Heart right ventricle (tissue), 16 donors: ENCODE results near the gene MYLK4. TPM values are rescaled to one million over a fixed set of nuclear protein-coding genes. Genes with fewer than 3 reads are reported as not detected.

Experiments
- ATAC-seq, 8 donors: fragments of 200-7000 bp; cut with Tn5 transposase; one replicate each; pipeline ENCODE4 v1.9.1; 2020; ENCODE audit warnings: mild to moderate bottlenecking in 8 of 8, moderate library complexity in 8 of 8, moderate number of reproducible peaks in 1 of 8
- DNase-seq, 2 donors: peaks; one replicate each; pipeline ENCODE4 v3.0.0-alpha.2; 2020
- H3K27ac ChIP-seq, 10 donors: fragments of 200-600 bp; sonication (generic) in 2 of 10; one replicate each; pipeline versions ENCODE4 v1.5.0 to v1.8.0; 2020 to 2022; ENCODE audit warnings: mild to moderate bottlenecking in 3 of 10
- H3K27me3 ChIP-seq, 7 donors: fragments of 200-600 bp; one replicate each; pipeline ENCODE4 v1.8.0; 2021 to 2022; ENCODE audit warnings: mild to moderate bottlenecking in 2 of 7
- H3K36me3 ChIP-seq, 9 donors: fragments of 200-600 bp; sonication (generic) in 1 of 9; one replicate each; pipeline versions ENCODE4 v1.5.0 to v1.8.0; 2020 to 2022; ENCODE audit warnings: mild to moderate bottlenecking in 2 of 9
- H3K4me1 ChIP-seq, 9 donors: fragments of 200-600 bp; sonication (generic) in 1 of 9; one replicate each; pipeline versions ENCODE4 v1.5.0 to v1.8.0; 2020 to 2022; ENCODE audit warnings: mild to moderate bottlenecking in 4 of 9
- H3K4me3 ChIP-seq, 10 donors: fragments of 200-600 bp; sonication (generic) in 2 of 10; one replicate each; pipeline versions ENCODE4 v1.5.0 to v1.8.0; 2020 to 2022; ENCODE audit warnings: mild to moderate bottlenecking in 7 of 10, moderate library complexity in 2 of 10
- H3K9me3 ChIP-seq, 11 donors: fragments of 200-600 bp in 10 of 11; sonication (generic) in 2 of 11; one replicate each; pipeline versions ENCODE4 v1.5.0 to v1.8.0; 2013 to 2022; ENCODE audit warnings: mild to moderate bottlenecking in 2 of 11, control low read depth in 1 of 11, moderate library complexity in 1 of 11
- CTCF ChIP-seq, 9 donors: fragments of 200-600 bp; sonication (generic) in 2 of 9; IDR thresholded peaks; one replicate each; pipeline versions ENCODE4 v1.5.0 to v1.8.0; 2021 to 2022; ENCODE audit warnings: antibody characterized with exemption in 9 of 9, mild to moderate bottlenecking in 5 of 9, moderate library complexity in 1 of 9
- WGBS, 2 donors: extraction: QIAGEN DNeasy Blood & Tissue Kit; methylation state at CpG; one replicate each; pipeline ENCODE4 v1.1.7; 2013; ENCODE audit warnings: inconsistent platforms in 1 of 2; 5-methylcytosine and 5-hydroxymethylcytosine counted together
- intact Hi-C, 10 donors: fragments of 100-400 bp; cut with DNase I; formaldehyde crosslinking; loops; one replicate each; pipeline versions ENCODE4 v1.11.1 to v1.14.2; 2022
- polyA plus RNA-seq, 2 donors: library from polyadenylated mRNA; stranded (reverse); fragments of 200-250 nt; gene quantifications; one replicate each; pipeline ENCODE4 v1.2.3, GENCODE V29; 2013
- total RNA-seq, 10 donors: library from RNA; stranded (reverse); fragmentation: NEBNext Ultra II Directional in 3 of 10; extraction: Animal tissue kit (Norgen Biotek cat#: 25700) in 3 of 10; gene quantifications; one replicate each; pipeline versions ENCODE4 v1.2.1 to v1.2.4, GENCODE V29; 2021 to 2023
- donor health status: Arrhythmogenic right ventricular cardiomyopathy.
- donor health status: ischemic (EF 13 %, LVEDD 7.1; RV severe dilation, severe dysfunction).
- donor health status: healthy with polysubstance abuse.
- donor health status: DM: no; HTN: yes; CAD: no.
- donor health status: DM: no; HTN: no; CAD: no.
- donor health status: ischemic (EF 25% LVEDD 6.9; RV normal size, moderate dysfunction).
- donor health status: ischemic (EF 25% LVEDD 5.7; RV mildly dilated, moderate dysfunction).
- donor health status: healthy.
- donor health status: DM: yes; HTN: yes; CAD: no.
- donor health status: Ischemic cardiomyopathy.
- donor health status: ischemic (EF 35%, LVEDD 5.7; RV mildly dilated, moderate dysfunction).
- donor health status: nonischemic (EF 11% LVEDD 7.7; RV severe dilation, severe dysfunction).
- donor health status: DM: yes; HTN: yes; CAD: no.
- donor health status: PGD.
- donor health status: ischemic (EF 29% LVEDD 5.4; RV normal size, mild dysfunction).
- donor health status: nonischemic (EF 23%, LVEDD 6.1; RV moderate dilation, normal function).

Gene MYLK4
- total and polyA plus RNA-seq, 12 donors: 0.13 to 2.5 (median 0.92) TPM

- intact Hi-C loops: loop anchor here in 3 of 10 donors (10.0 kb wide), 2 partner anchors 135 to 155 kb away; no protein-coding TSS in a partner anchor
- no peak overlapping the region for H3K4me3 ChIP-seq
- no peaks in the 10 kb centered on the region for H3K9me3 ChIP-seq
- no peak overlapping the region for H3K27ac ChIP-seq
- ATAC-seq (no peak), DNase-seq (no peak)
- no peaks in the 10 kb centered on the region for H3K27me3 ChIP-seq
- WGBS, 2 donors: 78 to 81% methylated on average over 9 of the region's 9 CpGs
- peaks cover 0 to 85% (median 33%) of the 10 kb centered on the region in 9 donors for H3K36me3 ChIP-seq
- no peak for TF ChIP-seq CTCF (IDR thresholded peaks at IDR 0.05)
- H3K4me1 ChIP-seq: peaks cover 0 to 58% (median 19%) of the 10 kb centered on the region in 9 donors
Observed at GRCh38 chr6:2780102-2780737, 29.5 kb upstream of the MYLK4 start.

- Histone ChIP-seq H3K4me1 (peaks cover 0 to 69% (median 33%) of the 10 kb centered on the region in 9 donors), H3K27ac (no peak overlapping the region), H3K36me3 (peaks cover 0 to 88% (median 25%) of the 10 kb centered on the region in 9 donors), H3K9me3 (no peaks in the 10 kb centered on the region), H3K4me3 (no peak overlapping the region), H3K27me3 (no peaks in the 10 kb centered on the region)
- 88 to 92% methylated on average over 3 of the region's 3 CpGs for WGBS, 2 donors
- TF ChIP-seq CTCF (IDR thresholded peaks at IDR 0.05): no peak
- DNase-seq: no peak
- ATAC-seq: no peak
- intact Hi-C loops: no loop called here
Observed at GRCh38 chr6:2777249-2777648, 26.5 kb upstream of the MYLK4 start.

- Histone ChIP-seq H3K9me3 (no peaks in the 10 kb centered on the region), H3K27me3 (no peaks in the 10 kb centered on the region), H3K4me3 (no peak overlapping the region), H3K4me1 (peaks cover 0 to 75% (median 45%) of the 10 kb centered on the region in 9 donors), H3K27ac (no peak overlapping the region), H3K36me3 (peaks cover 0 to 88% (median 15%) of the 10 kb centered on the region in 9 donors)
- ATAC-seq: no peak
- TF ChIP-seq CTCF (IDR thresholded peaks at IDR 0.05): no peak
- 75 to 77% methylated on average over 1 of the region's 1 CpG for WGBS, 2 donors
- no peak for DNase-seq
- intact Hi-C loops: no loop called here
Observed at GRCh38 chr6:2775003-2775402, 24.3 kb upstream of the MYLK4 start.

- Histone ChIP-seq H3K27ac (no peak overlapping the region), H3K27me3 (no peaks in the 10 kb centered on the region), H3K36me3 (peaks cover 0 to 73% (median 8%) of the 10 kb centered on the region in 9 donors), H3K9me3 (no peaks in the 10 kb centered on the region), H3K4me1 (peaks cover 0 to 90% (median 60%) of the 10 kb centered on the region in 9 donors), H3K4me3 (no peak overlapping the region)
- WGBS, 2 donors: 70 to 78% methylated on average over 3 of the region's 3 CpGs
- DNase-seq: no peak
- ATAC-seq: no peak
- TF ChIP-seq CTCF (IDR thresholded peaks at IDR 0.05): no peak
- intact Hi-C loops: no loop called here
Observed at GRCh38 chr6:2773449-2773848, 22.7 kb upstream of the MYLK4 start.
